Fibroblast of lung (primary cell): ENCODE results near the gene BAG3.

Experiments
- EZH2 ChIP-seq: IDR thresholded peaks from 2 replicates; pipeline ENCODE4 v1.5.1; 2012; ENCODE audit warnings: low read length, control low read depth, mild to moderate bottlenecking; ENCODE audit errors: missing control alignments
- TF ChIP-seq, protein P1 (sequence below), 2 donors: IDR thresholded peaks in 1 of 2; conservative IDR thresholded peaks in 1 of 2; 1 replicate in 1 of 2; 2 replicates in 1 of 2; pipeline ENCODE4 v1.5.1; 2011 to 2012; ENCODE audit warnings: low read length in 2 of 2, control low read depth in 1 of 2, inconsistent platforms in 1 of 2, low read depth in 1 of 2, mild to moderate bottlenecking in 1 of 2

DNA sequence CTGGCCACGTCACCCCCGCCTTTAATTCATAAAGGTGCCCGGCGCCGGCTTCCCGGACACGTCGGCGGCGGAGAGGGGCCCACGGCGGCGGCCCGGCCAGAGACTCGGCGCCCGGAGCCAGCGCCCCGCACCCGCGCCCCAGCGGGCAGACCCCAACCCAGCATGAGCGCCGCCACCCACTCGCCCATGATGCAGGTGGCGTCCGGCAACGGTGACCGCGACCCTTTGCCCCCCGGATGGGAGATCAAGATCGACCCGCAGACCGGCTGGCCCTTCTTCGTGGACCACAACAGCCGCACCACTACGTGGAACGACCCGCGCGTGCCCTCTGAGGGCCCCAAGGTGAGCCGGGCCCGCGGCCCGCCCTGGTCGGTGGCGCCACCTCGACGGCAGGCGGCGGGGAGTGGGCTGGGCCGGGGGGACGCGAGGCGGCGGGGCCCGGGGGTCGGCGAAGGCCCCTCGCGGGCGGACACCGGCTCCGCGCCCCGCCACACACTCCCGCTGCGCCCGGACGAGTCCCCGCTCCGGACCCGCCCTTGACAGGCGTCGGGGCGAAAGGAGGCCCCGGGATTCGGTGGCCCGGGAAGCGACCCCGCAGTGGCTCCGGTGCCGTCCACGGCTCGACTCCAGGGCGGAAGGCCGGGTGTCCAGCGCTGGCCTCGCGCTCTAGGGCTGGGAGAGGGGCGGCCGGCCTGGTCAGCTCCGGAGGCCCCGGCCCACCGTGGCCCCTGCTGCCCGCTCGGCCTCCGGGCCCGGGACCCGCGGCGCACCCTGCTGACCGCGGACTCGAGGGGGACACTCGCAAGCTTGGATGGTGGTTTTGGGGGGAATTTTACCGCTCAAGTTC is 557 bp downstream of the BAG3 start:
- TF ChIP-seq EZH2 = no peak
- TF ChIP-seq, protein P1, sequence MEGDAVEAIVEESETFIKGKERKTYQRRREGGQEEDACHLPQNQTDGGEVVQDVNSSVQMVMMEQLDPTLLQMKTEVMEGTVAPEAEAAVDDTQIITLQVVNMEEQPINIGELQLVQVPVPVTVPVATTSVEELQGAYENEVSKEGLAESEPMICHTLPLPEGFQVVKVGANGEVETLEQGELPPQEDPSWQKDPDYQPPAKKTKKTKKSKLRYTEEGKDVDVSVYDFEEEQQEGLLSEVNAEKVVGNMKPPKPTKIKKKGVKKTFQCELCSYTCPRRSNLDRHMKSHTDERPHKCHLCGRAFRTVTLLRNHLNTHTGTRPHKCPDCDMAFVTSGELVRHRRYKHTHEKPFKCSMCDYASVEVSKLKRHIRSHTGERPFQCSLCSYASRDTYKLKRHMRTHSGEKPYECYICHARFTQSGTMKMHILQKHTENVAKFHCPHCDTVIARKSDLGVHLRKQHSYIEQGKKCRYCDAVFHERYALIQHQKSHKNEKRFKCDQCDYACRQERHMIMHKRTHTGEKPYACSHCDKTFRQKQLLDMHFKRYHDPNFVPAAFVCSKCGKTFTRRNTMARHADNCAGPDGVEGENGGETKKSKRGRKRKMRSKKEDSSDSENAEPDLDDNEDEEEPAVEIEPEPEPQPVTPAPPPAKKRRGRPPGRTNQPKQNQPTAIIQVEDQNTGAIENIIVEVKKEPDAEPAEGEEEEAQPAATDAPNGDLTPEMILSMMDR (conservative IDR thresholded peaks at IDR 0.05 in 1 of 2, IDR thresholded peaks at IDR 0.05 in 1 of 2; ENCODE audit: low read depth in 1 of 2, low read length in 2 of 2) = no peak
